H1 (cell line): ENCODE measurements around the gene BBS9. TPM values are rescaled to one million over a fixed set of nuclear protein-coding genes. Genes with fewer than 3 reads are reported as not detected.

Experiments used
- CTCF ChIA-PET: fragments of 300-600 bp; sonication (Branson Sonifier 250); formaldehyde crosslinking; loops from one replicate; lab custom pipeline; 2021; ENCODE audit not compliant: partially characterized antibody; lab: Charles Lee
- POLR2A ChIA-PET: fragments of 300-600 bp; sonication (Branson Sonifier 250); formaldehyde crosslinking; loops from one replicate; lab custom pipeline; 2021; ENCODE audit warnings: inconsistent platforms; ENCODE audit not compliant: partially characterized antibody; lab: Charles Lee
- DNase-seq, 2 experiments: peaks; one replicate each; pipeline versions ENCODE4 v3.0.0 to v3.0.0-alpha.2; 2010 to 2022; ENCODE audit warnings: low spot score in 2 of 2, low read depth in 1 of 2, mixed read lengths in 1 of 2
- FAIRE-seq: peaks from 2 replicates; lab custom pipeline; 2011; peaks lifted over from hg19 to GRCh38; lab: Jason Lieb, UNC
- H2AFZ ChIP-seq: 2 replicates; pipeline ENCODE4 v1.8.1; 2012; ENCODE audit warnings: low read length, inconsistent platforms
- H2AK5ac ChIP-seq: 2 replicates; pipeline ENCODE4 v1.6.1; 2013; ENCODE audit warnings: low read depth, low read length
- H2BK120ac ChIP-seq: replicated peaks from 2 replicates; pipeline ENCODE3; 2013; ENCODE audit warnings: low read depth, low read length, inconsistent platforms
- H2BK12ac ChIP-seq: 2 replicates; pipeline ENCODE4 v1.6.1; 2013; ENCODE audit warnings: low read depth, low read length
- H2BK15ac ChIP-seq: 2 replicates; pipeline ENCODE4 v1.6.1; 2013; ENCODE audit warnings: low read length
- H2BK20ac ChIP-seq: 2 replicates; pipeline ENCODE4 v1.6.1; 2013; ENCODE audit warnings: low read length
- H2BK5ac ChIP-seq: 2 replicates; pipeline ENCODE4 v1.6.1; 2013; ENCODE audit warnings: low read depth, low read length
- H3K14ac ChIP-seq: 2 replicates; pipeline ENCODE4 v1.6.1; 2013; ENCODE audit warnings: inconsistent platforms; ENCODE audit not compliant: insufficient read length
- H3K18ac ChIP-seq: 2 replicates; pipeline ENCODE4 v1.6.1; 2013; ENCODE audit warnings: low read length; ENCODE audit errors: extremely low read depth
- H3K23ac ChIP-seq: 2 replicates; pipeline ENCODE4 v1.6.1; 2013; ENCODE audit warnings: inconsistent platforms; ENCODE audit not compliant: insufficient read length
- H3K23me2 ChIP-seq: 2 replicates; pipeline ENCODE4 v1.6.1; 2013; ENCODE audit warnings: low read depth, low read length
- H3K27ac ChIP-seq: 2 replicates; pipeline ENCODE4 v1.6.1; 2011; ENCODE audit warnings: low read depth, low read length, inconsistent platforms
- H3K27me3 ChIP-seq, 4 experiments: replicated peaks in 1 of 4; 1 replicate in 1 of 4; 2 replicates in 3 of 4; pipeline versions ENCODE4 v1.6.1 to v1.8.1; 2011 to 2013; ENCODE audit warnings: low read length in 3 of 4, mild to moderate bottlenecking in 3 of 4, inconsistent platforms in 2 of 4, mixed read lengths in 2 of 4, moderate library complexity in 1 of 4; ENCODE audit not compliant: control insufficient read depth in 3 of 4, insufficient read depth in 3 of 4; ENCODE audit errors: extremely low read depth in 1 of 4
- H3K36me3 ChIP-seq, 4 experiments: 2 replicates each; pipeline versions ENCODE4 v1.6.1 to v1.8.1; 2011 to 2013; ENCODE audit warnings: mild to moderate bottlenecking in 4 of 4, low read length in 3 of 4, moderate library complexity in 2 of 4, control low read depth in 1 of 4, inconsistent platforms in 1 of 4; ENCODE audit not compliant: insufficient read depth in 4 of 4, control insufficient read depth in 2 of 4
- H3K4ac ChIP-seq: replicated peaks from 2 replicates; pipeline ENCODE3; 2013; ENCODE audit warnings: low read length, low read depth, mixed read lengths, inconsistent platforms; ENCODE audit not compliant: insufficient read length
- H3K4me1 ChIP-seq, 4 experiments: replicated peaks in 1 of 4; 1 replicate in 1 of 4; 2 replicates in 3 of 4; pipeline versions ENCODE4 v1.6.1 to v1.8.1; 2011 to 2013; ENCODE audit warnings: low read length in 3 of 4, inconsistent platforms in 2 of 4, mixed read lengths in 1 of 4; ENCODE audit not compliant: insufficient read depth in 4 of 4, control insufficient read depth in 3 of 4
- H3K4me2 ChIP-seq, 2 experiments: 2 replicates each; pipeline versions ENCODE4 v1.6.1 to v1.8.1; 2011 to 2013; ENCODE audit warnings: low read depth in 2 of 2, low read length in 2 of 2, control low read depth in 1 of 2, inconsistent platforms in 1 of 2, mild to moderate bottlenecking in 1 of 2; ENCODE audit not compliant: insufficient read depth in 1 of 2
- H3K4me3 ChIP-seq, 4 experiments: fragments of 200-600, 300-600 bp in 1 of 4; sonication (generic), shearing (Covaris generic), sonication (Bioruptor Twin) in 1 of 4; 2 replicates each; pipeline versions ENCODE4 v1.5.1 to v1.8.1; 2011 to 2016; ENCODE audit warnings: low read length in 4 of 4, low read depth in 3 of 4, control low read depth in 2 of 4, inconsistent platforms in 2 of 4, mild to moderate bottlenecking in 2 of 4, mixed read lengths in 1 of 4, moderate library complexity in 1 of 4; ENCODE audit not compliant: insufficient read depth in 2 of 4; ENCODE audit errors: extremely low read depth in 1 of 4
- H3K56ac ChIP-seq: replicated peaks from 2 replicates; pipeline ENCODE3; 2013; ENCODE audit warnings: low read depth, mild to moderate bottlenecking, mixed read lengths, low read length, inconsistent platforms; ENCODE audit not compliant: insufficient read length
- H3K79me1 ChIP-seq: 2 replicates; pipeline ENCODE4 v1.6.1; 2013; ENCODE audit warnings: low read depth, low read length, control low read depth
- H3K79me2 ChIP-seq, 2 experiments: 2 replicates each; pipeline versions ENCODE4 v1.6.1 to v1.8.1; 2012 to 2013; ENCODE audit warnings: low read length in 2 of 2, mild to moderate bottlenecking in 2 of 2, inconsistent platforms in 1 of 2; ENCODE audit not compliant: insufficient read depth in 2 of 2, control insufficient read depth in 1 of 2
- H3K9ac ChIP-seq, 4 experiments: replicated peaks in 1 of 4; 1 replicate in 1 of 4; 2 replicates in 3 of 4; pipeline versions ENCODE4 v1.6.1 to v1.8.1; 2011 to 2013; ENCODE audit warnings: low read depth in 3 of 4, low read length in 3 of 4, control low read depth in 2 of 4, mild to moderate bottlenecking in 2 of 4, moderate library complexity in 2 of 4, inconsistent platforms in 1 of 4; ENCODE audit errors: extremely low read depth in 1 of 4
- H3K9me3 ChIP-seq, 2 experiments: 2 replicates each; pipeline versions ENCODE4 v1.6.1 to v1.8.1; 2012 to 2013; ENCODE audit warnings: mild to moderate bottlenecking in 2 of 2, moderate library complexity in 2 of 2, control low read depth in 1 of 2, inconsistent platforms in 1 of 2, low read depth in 1 of 2, low read length in 1 of 2, mixed read lengths in 1 of 2; ENCODE audit not compliant: insufficient read depth in 2 of 2
- H4K20me1 ChIP-seq, 2 experiments: replicated peaks in 1 of 2; 2 replicates each; pipeline versions ENCODE3 to v1.8.1; 2011 to 2013; ENCODE audit warnings: inconsistent platforms in 2 of 2, low read length in 2 of 2, mild to moderate bottlenecking in 1 of 2; ENCODE audit not compliant: insufficient read depth in 2 of 2, control insufficient read depth in 1 of 2
- H4K5ac ChIP-seq: 2 replicates; pipeline ENCODE4 v1.6.1; 2013; ENCODE audit warnings: low read length, low read depth, mixed read lengths, inconsistent platforms; ENCODE audit not compliant: insufficient read length
- H4K8ac ChIP-seq: 2 replicates; pipeline ENCODE4 v1.8.0; 2013; ENCODE audit warnings: mild to moderate bottlenecking, moderate library complexity, low read length, inconsistent platforms; ENCODE audit not compliant: insufficient read depth; ENCODE audit errors: extremely low read depth
- H4K91ac ChIP-seq: replicated peaks from 2 replicates; pipeline ENCODE3; 2013; ENCODE audit warnings: low read length, mixed read lengths, inconsistent platforms; ENCODE audit not compliant: insufficient read length
- BACH1 ChIP-seq: IDR thresholded peaks from 2 replicates; pipeline ENCODE4 v1.6.1; 2012; ENCODE audit warnings: low read length, improper control_type of control experiment
- BCL11A ChIP-seq, 2 experiments: IDR thresholded peaks; one replicate each; pipeline ENCODE4 v1.6.1; 2011; ENCODE audit warnings: low read depth in 2 of 2, low read length in 2 of 2, mild to moderate bottlenecking in 2 of 2
- CREB1 ChIP-seq: IDR thresholded peaks from 2 replicates; pipeline ENCODE4 v1.6.1; 2012; ENCODE audit warnings: inconsistent platforms
- EGR1 ChIP-seq: IDR thresholded peaks from 2 replicates; pipeline ENCODE4 v1.6.1; 2011; ENCODE audit warnings: low read depth, low read length, borderline replicate concordance
- EP300 ChIP-seq, 2 experiments: IDR thresholded peaks; 1 replicate in 1 of 2; 2 replicates in 1 of 2; pipeline ENCODE4 v1.6.1; 2011 to 2012; ENCODE audit warnings: low read depth in 2 of 2, low read length in 2 of 2, mild to moderate bottlenecking in 2 of 2, borderline replicate concordance in 1 of 2, inconsistent platforms in 1 of 2, moderate library complexity in 1 of 2
- FOSL1 ChIP-seq: IDR thresholded peaks from 2 replicates; pipeline ENCODE4 v1.6.1; 2011; ENCODE audit warnings: mild to moderate bottlenecking, low read depth, low read length, moderate library complexity; ENCODE audit not compliant: insufficient read depth
- GABPA ChIP-seq: IDR thresholded peaks from 2 replicates; pipeline ENCODE4 v1.6.1; 2011; ENCODE audit warnings: mild to moderate bottlenecking, low read length, moderate library complexity, borderline replicate concordance; ENCODE audit not compliant: insufficient read depth
- NANOG ChIP-seq: IDR thresholded peaks from 2 replicates; pipeline ENCODE4 v1.6.1; 2011; ENCODE audit warnings: low read length, low read depth, mild to moderate bottlenecking, inconsistent platforms; ENCODE audit not compliant: insufficient read depth, poor library complexity, severe bottlenecking
- POLR2A ChIP-seq, 2 experiments: IDR thresholded peaks; 1 replicate in 1 of 2; 2 replicates in 1 of 2; pipeline ENCODE4 v1.6.1; 2011; ENCODE audit warnings: low read depth in 2 of 2, low read length in 2 of 2, mild to moderate bottlenecking in 2 of 2; ENCODE audit errors: control extremely low read depth in 1 of 2
- POLR2AphosphoS5 ChIP-seq: IDR thresholded peaks from 2 replicates; pipeline ENCODE4 v1.6.1; 2011; ENCODE audit warnings: low read depth, low read length
- RFX5 ChIP-seq: IDR thresholded peaks from 2 replicates; pipeline ENCODE4 v1.6.1; 2011; ENCODE audit warnings: low read depth, low read length, improper control_type of control experiment, borderline replicate concordance
- WGBS, 2 experiments: shearing (Covaris generic) in 1 of 2; methylation state at CpG; one replicate each; pipeline versions ENCODE4 v1.1.6 to v1.1.7; 2013 to 2015; ENCODE audit warnings: low lambda C conversion rate in 2 of 2, mixed read lengths in 2 of 2, inconsistent platforms in 1 of 2, low coverage in 1 of 2, missing lambda C conversion rate in 1 of 2; ENCODE audit not compliant: insufficient replicate concordance in 2 of 2, insufficient coverage in 1 of 2, insufficient read length in 1 of 2; ENCODE audit errors: extremely low coverage in 1 of 2, missing lambda C conversion rate in 1 of 2; 5-methylcytosine and 5-hydroxymethylcytosine counted together
- polyA plus RNA-seq, 7 experiments: library from polyadenylated mRNA; depleted of rRNA in 3 of 7; stranded (reverse) in 5 of 7; unstranded in 2 of 7; fragments of >200 nt in 5 of 7; fragments of 200-250 nt in 2 of 7; gene quantifications; 1 replicate in 5 of 7; 2 replicates in 1 of 7; 4 replicates in 1 of 7; pipeline versions ENCODE4 v1.2.1 to v1.2.3, GENCODE V29; 2011 to 2013; ENCODE audit warnings: missing spikeins in 2 of 7, mixed read lengths in 2 of 7
- total RNA-seq: library from RNA; stranded (reverse); fragmentation: NEBNext Ultra II Directional; extraction: Animal tissue kit (Norgen Biotek cat#: 25700); gene quantifications from 2 replicates; pipeline ENCODE4 v1.2.1, GENCODE V29; 2021
- TF ChIP-seq, protein P1 (sequence below): IDR thresholded peaks from 2 replicates; pipeline ENCODE4 v1.6.1; 2012; ENCODE audit warnings: inconsistent platforms
- TF ChIP-seq, protein P2 (sequence below): IDR thresholded peaks from 2 replicates; pipeline ENCODE4 v1.6.1; 2011; ENCODE audit warnings: low read length, improper control_type of control experiment

The BBS9 gene
- total and polyA plus RNA-seq, 2 of the 8 experiments (the other 6 are each of a cell fraction or from before 2014, with no cell fraction given), result 22.3 to 37.0 TPM

DNA sequence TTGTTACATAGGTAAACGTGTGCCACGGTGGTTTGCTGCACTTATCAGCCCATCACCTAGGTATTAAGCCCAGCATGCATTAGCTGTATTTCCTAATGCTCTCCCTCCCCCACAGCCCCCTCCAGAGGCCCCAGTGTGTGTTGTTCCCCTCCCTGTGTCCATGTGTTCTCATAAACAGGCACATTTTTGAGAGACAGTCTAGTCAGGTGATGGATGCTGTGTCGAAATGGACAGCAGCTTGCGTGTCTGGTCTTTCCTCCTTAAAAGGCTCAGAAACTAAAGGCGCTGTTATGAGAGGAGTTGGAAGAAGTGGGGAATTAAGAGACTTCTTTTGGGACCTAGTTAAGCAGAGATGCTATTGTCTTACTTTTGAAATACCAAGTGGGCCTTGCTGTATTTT lies 296.0 kb downstream of the BBS9 start:
- Histone ChIP-seq H3K56ac (no peak overlapping the region), H3K4me1 (peaks cover 0 to 4% (median 0%) of the 10 kb centered on the region in 4 experiments; a peak in 1 of 7 replicates), H2BK20ac (no peak overlapping the region), H3K4me3 (no peak overlapping the region), H3K9ac (no peak overlapping the region), H4K5ac (no peak overlapping the region), H2BK15ac (no peak overlapping the region), H3K18ac (no peak overlapping the region), H3K36me3 (no peaks in the 10 kb centered on the region), H3K4me2 (no peak overlapping the region), H3K9me3 (no peaks in the 10 kb centered on the region), H2AFZ (no peak overlapping the region), H3K79me1 (no peaks in the 10 kb centered on the region), H3K79me2 (no peaks in the 10 kb centered on the region), H2BK12ac (no peak overlapping the region), H2BK120ac (no peak overlapping the region), H4K20me1 (peaks cover 0 to 1% of the 10 kb centered on the region in 2 experiments), H3K14ac (no peak overlapping the region), H3K4ac (no peak overlapping the region), H3K27me3 (no peaks in the 10 kb centered on the region), H3K27ac (no peak overlapping the region), H2AK5ac (no peak overlapping the region), H2BK5ac (no peak overlapping the region), H3K23ac (no peak overlapping the region), H4K91ac (no peak overlapping the region), H4K8ac (no peak overlapping the region), H3K23me2 (no peaks in the 10 kb centered on the region)
- ChIA-PET POLR2A (no interaction called here), CTCF (interaction anchor here (0.9 to 2.6 kb wide), 10 partner anchors 8 to 318 kb away, joined by 3 to 10 read pairs (median 4); no protein-coding TSS in a partner anchor)
- 95% methylated on average over 4 of the region's 5 CpGs; no CpG with 5 or more reads in 1 of the 2 experiments for WGBS, 2 experiments
- no peak for FAIRE-seq
- DNase-seq, result no peak
- TF ChIP-seq EP300 (IDR thresholded peaks at IDR 0.05; ENCODE audit: borderline replicate concordance in 1 of 2, low read depth in 2 of 2, low read length in 2 of 2), result no peak
- no peak for TF ChIP-seq POLR2AphosphoS5
- no peak for TF ChIP-seq NANOG
- TF ChIP-seq BACH1, result no peak
- TF ChIP-seq FOSL1, result no peak
- no peak for TF ChIP-seq EGR1
- no peak for TF ChIP-seq BCL11A (IDR thresholded peaks at IDR 0.05; ENCODE audit: low read depth in 2 of 2, low read length in 2 of 2)
- TF ChIP-seq, protein P1, sequence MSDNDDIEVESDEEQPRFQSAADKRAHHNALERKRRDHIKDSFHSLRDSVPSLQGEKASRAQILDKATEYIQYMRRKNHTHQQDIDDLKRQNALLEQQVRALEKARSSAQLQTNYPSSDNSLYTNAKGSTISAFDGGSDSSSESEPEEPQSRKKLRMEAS, result no peak
- no peak for TF ChIP-seq GABPA
- TF ChIP-seq RFX5, result no peak
- no peak for TF ChIP-seq POLR2A (IDR thresholded peaks at IDR 0.05; ENCODE audit: control extremely low read depth in 1 of 2, low read depth in 2 of 2, low read length in 2 of 2)
- no peak for TF ChIP-seq CREB1
- TF ChIP-seq, protein P2, sequence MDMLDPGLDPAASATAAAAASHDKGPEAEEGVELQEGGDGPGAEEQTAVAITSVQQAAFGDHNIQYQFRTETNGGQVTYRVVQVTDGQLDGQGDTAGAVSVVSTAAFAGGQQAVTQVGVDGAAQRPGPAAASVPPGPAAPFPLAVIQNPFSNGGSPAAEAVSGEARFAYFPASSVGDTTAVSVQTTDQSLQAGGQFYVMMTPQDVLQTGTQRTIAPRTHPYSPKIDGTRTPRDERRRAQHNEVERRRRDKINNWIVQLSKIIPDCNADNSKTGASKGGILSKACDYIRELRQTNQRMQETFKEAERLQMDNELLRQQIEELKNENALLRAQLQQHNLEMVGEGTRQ, result no peak
